Duodenal mucosa (tissue), 2 donors: ENCODE data around the gene ZFYVE28.

Experiments used
- H3K27ac ChIP-seq: one replicate; pipeline ENCODE4 v1.7.0; 2013; ENCODE audit warnings: low read depth, low read length
- H3K27me3 ChIP-seq, 2 donors: one replicate each; pipeline ENCODE4 v1.7.0; 2013; ENCODE audit warnings: low read length in 2 of 2, control low read depth in 1 of 2; ENCODE audit not compliant: insufficient read depth in 2 of 2, control insufficient read depth in 1 of 2
- H3K36me3 ChIP-seq, 2 donors: one replicate each; pipeline ENCODE4 v1.7.0; 2013; ENCODE audit warnings: low read length in 2 of 2, control low read depth in 1 of 2; ENCODE audit not compliant: insufficient read depth in 2 of 2, control insufficient read depth in 1 of 2
- H3K4me1 ChIP-seq, 2 donors: one replicate each; pipeline ENCODE4 v1.7.0; 2013; ENCODE audit warnings: low read length in 2 of 2, control low read depth in 1 of 2; ENCODE audit not compliant: insufficient read depth in 2 of 2, control insufficient read depth in 1 of 2
- H3K4me3 ChIP-seq, 2 donors: one replicate each; pipeline ENCODE4 v1.7.0; 2013; ENCODE audit warnings: low read length in 2 of 2, low read depth in 1 of 2
- H3K9ac ChIP-seq, 2 donors: one replicate each; pipeline ENCODE4 v1.7.0; 2013; ENCODE audit warnings: low read length in 2 of 2, low read depth in 1 of 2
- H3K9me3 ChIP-seq, 2 donors: one replicate each; pipeline ENCODE4 v1.7.0; 2013; ENCODE audit warnings: low read length in 2 of 2, control low read depth in 1 of 2; ENCODE audit not compliant: control insufficient read depth in 1 of 2

ZFYVE28 gene

DNA sequence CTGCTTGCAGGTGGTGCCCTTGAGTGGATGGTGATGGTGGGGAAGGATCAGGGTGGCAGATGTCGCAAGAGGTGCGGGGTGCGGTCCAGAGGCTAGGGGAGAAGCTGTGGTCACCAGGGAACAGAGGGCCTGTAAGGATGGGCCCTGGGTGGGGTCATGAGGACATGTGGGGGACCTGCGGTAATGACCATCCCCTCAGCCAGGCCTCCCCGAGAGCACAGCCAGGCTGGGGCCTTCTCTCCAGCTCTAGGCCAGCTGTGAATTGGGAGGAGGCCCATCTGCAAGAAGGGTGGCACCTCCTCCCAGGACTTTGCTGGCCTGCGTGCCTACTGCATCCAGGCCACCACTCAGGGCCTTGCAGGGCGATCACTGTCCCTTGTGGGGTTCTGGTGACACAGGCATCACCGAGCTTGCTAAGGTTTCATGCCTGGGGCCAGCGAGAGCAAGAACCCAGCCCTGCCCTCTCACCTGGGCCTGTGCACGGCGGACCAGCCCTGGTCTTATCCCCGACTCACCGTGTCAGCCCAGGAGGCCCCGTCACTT lies 122.5 kb downstream of the ZFYVE28 start:
- Histone ChIP-seq H3K4me1 (no peaks in the 10 kb centered on the region), H3K27me3 (no peaks in the 10 kb centered on the region), H3K4me3 (no peak overlapping the region), H3K9ac (no peak overlapping the region), H3K27ac (no peak overlapping the region), H3K36me3 (peaks cover 4 to 7% of the 10 kb centered on the region in 2 donors), H3K9me3 (no peaks in the 10 kb centered on the region)

DNA sequence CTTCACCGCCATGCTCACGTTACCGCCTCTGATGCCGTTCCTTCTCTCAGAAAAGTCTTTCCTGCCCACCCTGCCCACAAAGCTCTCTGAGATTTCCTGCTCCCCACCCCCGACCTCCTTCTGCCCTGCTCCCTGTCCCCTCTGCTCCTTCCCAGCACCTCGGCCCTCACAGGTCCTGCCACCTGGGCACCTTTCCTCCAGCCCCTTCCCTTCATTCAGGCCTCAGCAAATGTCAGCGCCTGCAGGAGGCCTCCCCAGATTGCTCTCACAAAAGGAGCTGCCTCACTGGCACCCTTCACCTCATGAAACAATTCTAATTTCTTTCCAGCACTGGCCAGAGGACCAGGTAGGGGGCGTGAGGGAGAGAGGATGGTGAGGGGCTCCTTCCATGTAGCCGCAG lies 122.9 kb downstream of the ZFYVE28 start:
- H3K36me3 ChIP-seq: peaks cover 4 to 7% of the 10 kb centered on the region in 2 donors
- H3K27me3 ChIP-seq: no peaks in the 10 kb centered on the region
- no peaks in the 10 kb centered on the region for H3K9me3 ChIP-seq
- no peak overlapping the region for H3K27ac ChIP-seq
- no peak overlapping the region for H3K4me3 ChIP-seq
- no peak overlapping the region for H3K9ac ChIP-seq
- peaks cover 0 to under 1% of the 10 kb centered on the region in 2 donors for H3K4me1 ChIP-seq

DNA sequence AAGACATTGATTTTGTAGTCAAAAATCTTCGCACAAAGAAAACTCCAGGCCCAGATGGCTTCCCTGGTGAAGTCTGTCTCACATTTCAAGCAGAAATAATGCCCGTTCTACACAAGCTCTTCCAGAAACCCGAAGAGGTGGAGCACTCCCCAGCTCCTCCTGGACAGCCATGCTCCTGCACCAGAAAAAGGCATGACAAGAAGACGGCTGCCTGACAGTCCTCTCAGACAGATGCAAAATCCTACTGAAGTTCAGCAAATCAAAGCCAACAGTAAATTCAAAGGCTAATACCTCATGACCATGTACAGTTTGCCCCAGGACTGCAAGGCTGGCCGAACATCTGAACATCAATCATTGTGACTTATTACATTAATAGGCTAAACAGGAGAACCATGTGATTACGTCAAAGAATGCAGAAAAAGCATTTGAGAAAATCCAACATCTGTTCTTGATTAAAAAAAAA lies 125.8 kb downstream of the ZFYVE28 start:
- H3K4me1 ChIP-seq: peaks cover 0 to 9% of the 10 kb centered on the region in 2 donors
- peaks cover 0 to 3% of the 10 kb centered on the region in 2 donors for H3K36me3 ChIP-seq
- no peaks in the 10 kb centered on the region for H3K27me3 ChIP-seq
- H3K9me3 ChIP-seq: no peaks in the 10 kb centered on the region
- H3K9ac ChIP-seq: no peak overlapping the region
- H3K27ac ChIP-seq: no peak overlapping the region
- H3K4me3 ChIP-seq: no peak overlapping the region

DNA sequence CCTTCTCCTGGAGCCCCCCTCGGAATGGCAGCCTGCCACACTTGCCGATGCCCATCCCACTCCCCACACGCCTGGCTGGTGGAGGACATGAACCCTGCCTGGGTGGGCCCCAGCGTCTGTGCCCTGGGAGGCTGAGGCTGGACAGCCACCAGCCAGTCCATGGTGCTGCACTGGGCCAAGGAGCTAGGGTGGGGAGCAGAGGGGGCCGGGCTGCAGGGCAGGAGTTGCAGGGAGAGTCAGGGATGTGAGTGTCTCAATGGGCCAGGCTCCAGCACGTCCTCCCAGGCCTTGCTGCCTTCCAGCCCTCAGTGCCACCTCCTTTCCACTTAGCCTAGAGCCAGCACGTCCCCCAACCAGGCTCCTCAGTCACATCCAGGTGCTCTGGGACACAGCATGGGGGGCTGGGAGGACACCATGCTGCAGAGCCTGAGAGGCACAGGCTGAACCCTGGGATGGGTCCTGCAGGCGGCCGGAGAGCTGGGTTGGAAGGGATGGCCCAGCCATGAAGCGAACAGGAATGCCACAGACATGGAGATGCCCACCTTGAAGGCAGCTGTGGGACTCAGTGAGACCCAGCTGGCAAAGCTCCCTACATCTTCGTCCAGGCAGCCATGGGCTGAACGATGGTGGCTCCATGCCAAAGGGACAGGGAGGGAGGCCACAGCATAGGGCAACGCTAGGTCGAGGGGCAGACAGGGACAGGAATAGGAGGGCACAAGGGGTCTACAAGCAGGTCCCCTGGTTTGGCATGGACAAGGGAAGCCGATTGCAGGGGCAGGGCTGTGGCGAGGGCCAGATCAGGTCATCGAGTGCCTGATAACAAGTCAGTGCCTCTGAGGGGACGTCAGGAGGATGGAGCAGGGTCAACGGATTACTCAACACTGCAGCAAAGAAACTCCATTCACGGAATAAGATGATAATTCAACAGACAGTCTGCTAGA lies 126.5 kb downstream of the ZFYVE28 start:
- Histone ChIP-seq H3K9me3 (no peaks in the 10 kb centered on the region), H3K9ac (no peak overlapping the region)

DNA sequence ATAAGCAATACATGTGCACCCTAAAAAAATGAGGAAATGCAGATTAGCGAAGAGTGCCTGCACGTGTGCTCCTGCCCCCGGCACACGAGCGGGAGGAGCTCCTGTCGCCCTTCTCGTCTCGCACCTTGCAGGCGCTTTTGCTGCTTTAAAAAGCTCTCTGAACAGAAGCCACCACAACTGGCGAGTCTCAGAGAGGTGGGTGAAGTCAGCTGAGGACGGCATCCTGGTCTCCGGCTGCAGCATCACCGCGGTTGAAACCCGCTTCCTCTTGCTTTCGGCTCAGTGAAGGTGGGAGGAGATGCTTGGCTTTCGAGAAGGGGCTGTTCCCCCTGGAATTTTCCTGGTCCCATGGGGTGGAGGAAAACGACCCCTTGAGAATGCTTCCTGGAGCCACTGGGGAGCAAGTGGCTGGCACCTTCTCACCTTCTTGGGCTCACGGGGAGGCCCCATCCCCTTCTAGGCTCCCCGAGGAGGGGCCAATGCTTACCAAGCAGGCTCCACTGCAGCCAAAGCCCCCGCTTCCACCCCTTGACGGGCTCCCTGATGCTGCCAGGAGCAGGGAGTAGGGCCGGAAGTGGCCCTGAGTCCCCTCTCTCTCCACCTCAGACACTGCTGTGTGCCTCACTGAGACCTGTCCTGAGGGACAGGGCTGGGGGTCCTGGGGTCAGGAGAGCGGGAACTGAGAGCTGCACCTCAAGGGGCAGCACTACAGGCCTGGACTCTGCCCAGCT lies 127.3 kb downstream of the ZFYVE28 start:
- Histone ChIP-seq H3K36me3 (peaks cover 0 to 4% of the 10 kb centered on the region in 2 donors), H3K27me3 (no peaks in the 10 kb centered on the region), H3K9me3 (no peaks in the 10 kb centered on the region), H3K27ac (no peak overlapping the region), H3K4me3 (no peak overlapping the region), H3K9ac (no peak overlapping the region), H3K4me1 (peaks cover 0 to 9% of the 10 kb centered on the region in 2 donors)

More for the DNA sequence above, 126.5 kb downstream of the ZFYVE28 start:
- Histone ChIP-seq H3K27me3 (no peaks in the 10 kb centered on the region), H3K4me1 (peaks cover 0 to 9% of the 10 kb centered on the region in 2 donors), H3K27ac (no peak overlapping the region), H3K36me3 (peaks cover 0 to 4% of the 10 kb centered on the region in 2 donors), H3K4me3 (no peak overlapping the region)

DNA sequence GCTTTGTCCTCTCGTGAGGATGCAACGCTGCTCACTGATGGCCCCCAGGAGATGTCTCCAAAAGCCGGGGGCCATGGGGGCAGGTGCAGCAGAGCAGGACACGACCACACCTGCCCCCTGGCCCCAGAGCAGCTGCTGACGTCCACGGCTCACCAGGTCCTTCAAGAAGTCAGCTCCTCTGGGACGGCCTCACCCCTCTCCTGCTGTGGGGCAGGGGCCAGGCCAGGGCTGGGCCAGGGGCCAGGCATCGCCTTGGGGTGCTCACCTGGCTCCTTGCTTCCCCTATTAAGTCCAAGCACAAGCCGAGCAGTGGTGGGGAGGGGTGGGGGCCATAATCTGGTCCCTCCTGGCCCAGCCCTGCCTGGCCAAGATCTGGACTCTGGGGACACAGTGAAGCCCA lies 128.0 kb downstream of the ZFYVE28 start:
- H3K27ac ChIP-seq: no peak overlapping the region
- H3K27me3 ChIP-seq: no peaks in the 10 kb centered on the region
- no peak overlapping the region for H3K4me3 ChIP-seq
- no peaks in the 10 kb centered on the region for H3K9me3 ChIP-seq
- peaks cover 0 to 4% of the 10 kb centered on the region in 2 donors for H3K36me3 ChIP-seq
- H3K9ac ChIP-seq: no peak overlapping the region
- peaks cover 0 to 9% of the 10 kb centered on the region in 2 donors for H3K4me1 ChIP-seq

DNA sequence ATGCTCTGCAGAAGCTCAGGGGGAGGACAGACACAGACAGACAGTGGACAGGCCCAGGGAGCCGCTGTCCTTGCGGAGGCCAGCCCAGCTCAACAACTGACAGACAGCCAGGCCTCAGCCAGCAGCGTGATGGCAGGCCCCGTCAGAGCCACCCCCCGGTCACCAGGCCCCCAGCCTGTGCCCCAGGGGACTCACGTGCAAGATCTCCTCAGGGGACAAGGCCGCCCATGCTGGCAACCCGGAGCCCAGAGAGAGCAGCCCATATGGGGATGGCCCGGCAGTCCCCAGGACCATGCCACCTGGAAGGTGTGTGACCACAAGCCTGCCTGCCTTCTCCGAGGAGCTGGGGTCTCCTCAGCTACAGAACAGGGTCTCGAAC lies 128.5 kb downstream of the ZFYVE28 start:
- H3K9ac ChIP-seq: no peak overlapping the region
- H3K9me3 ChIP-seq: no peaks in the 10 kb centered on the region
- peaks cover 0 to 9% of the 10 kb centered on the region in 2 donors for H3K4me1 ChIP-seq
- no peak overlapping the region for H3K4me3 ChIP-seq
- H3K27me3 ChIP-seq: no peaks in the 10 kb centered on the region
- H3K36me3 ChIP-seq: peaks cover 0 to 4% of the 10 kb centered on the region in 2 donors
- H3K27ac ChIP-seq: no peak overlapping the region

DNA sequence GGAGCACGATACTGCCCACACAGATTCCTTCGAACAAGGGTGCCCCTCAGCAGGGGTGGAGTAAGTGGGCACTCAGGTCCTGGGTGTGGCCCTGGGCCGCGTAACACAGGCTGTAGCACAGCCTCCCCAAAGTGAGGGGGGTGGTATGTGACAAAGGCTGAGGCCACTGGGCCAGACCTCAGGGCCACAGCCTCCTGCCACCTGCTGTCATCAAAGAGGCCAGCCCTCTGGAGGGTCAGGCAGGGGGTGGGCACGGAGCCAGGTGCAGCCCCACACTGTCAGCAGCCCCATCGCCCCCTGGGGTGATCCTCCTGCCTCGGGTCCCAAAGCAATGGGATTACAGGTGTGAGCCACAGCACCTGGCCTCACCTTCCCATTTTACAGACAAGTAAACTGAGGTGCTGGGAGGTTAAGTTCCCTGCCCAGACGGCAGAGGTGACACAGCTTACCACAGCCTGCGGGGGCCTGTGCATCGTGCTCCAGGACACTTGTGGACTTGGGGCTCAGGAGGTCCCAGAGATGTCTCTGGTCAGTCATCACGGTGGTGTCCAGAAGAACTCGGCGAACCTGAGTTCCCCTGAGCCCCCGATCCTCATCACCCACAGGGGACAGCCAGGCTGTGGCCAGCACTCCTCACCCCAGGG lies 129.0 kb downstream of the ZFYVE28 start:
- H3K27ac ChIP-seq: no peak overlapping the region
- H3K9me3 ChIP-seq: no peaks in the 10 kb centered on the region
- H3K4me1 ChIP-seq: peaks cover 0 to 9% of the 10 kb centered on the region in 2 donors
- no peak overlapping the region for H3K9ac ChIP-seq
- no peak overlapping the region for H3K4me3 ChIP-seq
- H3K27me3 ChIP-seq: no peaks in the 10 kb centered on the region
- peaks cover 0 to 4% of the 10 kb centered on the region in 2 donors for H3K36me3 ChIP-seq

DNA sequence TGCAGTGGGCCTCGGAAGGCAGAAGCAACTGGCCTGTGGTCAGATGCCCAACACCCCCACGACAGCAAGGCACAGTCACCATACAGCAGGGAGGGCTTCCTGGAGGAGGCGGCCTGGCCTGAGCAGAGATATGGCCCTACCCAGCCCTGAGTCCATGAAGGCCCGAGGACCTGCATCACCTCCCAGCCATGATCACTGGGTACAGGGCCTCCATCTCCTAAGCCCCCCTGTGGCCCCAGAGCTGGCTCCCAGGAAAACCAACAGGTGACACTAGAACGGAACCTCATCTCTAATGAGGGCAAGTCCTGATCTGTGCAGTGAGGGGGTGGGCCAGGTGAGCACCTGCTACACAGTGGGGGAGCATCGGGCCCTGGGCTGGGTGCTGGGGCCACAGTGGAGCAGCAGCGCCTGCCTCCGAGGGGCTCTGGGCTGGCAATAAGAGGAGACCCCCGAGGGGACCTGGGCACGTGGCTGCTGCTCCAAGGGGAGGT lies 130.3 kb downstream of the ZFYVE28 start:
- H3K27me3 ChIP-seq: no peaks in the 10 kb centered on the region
- H3K9ac ChIP-seq: no peak overlapping the region
- H3K4me1 ChIP-seq: peaks cover 0 to 9% of the 10 kb centered on the region in 2 donors
- H3K36me3 ChIP-seq: peaks cover 0 to 4% of the 10 kb centered on the region in 2 donors
- H3K27ac ChIP-seq: no peak overlapping the region
- H3K4me3 ChIP-seq: no peak overlapping the region
- H3K9me3 ChIP-seq: no peaks in the 10 kb centered on the region
